ENCODE data around the gene CYB5R4. TPM values are rescaled to one million over a fixed set of nuclear protein-coding genes. Genes with fewer than 3 reads are reported as not detected.

CYB5R4 gene
- total and polyA plus RNA-seq, 2 of the 8 experiments (the other 6 are each of a cell fraction or from before 2014, with no cell fraction given) = 2.8 to 14.6 TPM

- no peak for TF ChIP-seq BRCA1 (IDR thresholded peaks at IDR 0.05; ENCODE audit: low read depth, low read length)
- TF ChIP-seq EGR1 (IDR thresholded peaks at IDR 0.05; ENCODE audit: borderline replicate concordance, low read depth, low read length) = no peak
Measured at GRCh38 chr6:83966539-83966938, 107.0 kb downstream of the CYB5R4 start (continued).
